ENCODE data around the gene PRRC2C.

GRCh38 chr1:171509191-171509590 lies 23.9 kb downstream of the PRRC2C start:
- TF ChIP-seq, protein P1, sequence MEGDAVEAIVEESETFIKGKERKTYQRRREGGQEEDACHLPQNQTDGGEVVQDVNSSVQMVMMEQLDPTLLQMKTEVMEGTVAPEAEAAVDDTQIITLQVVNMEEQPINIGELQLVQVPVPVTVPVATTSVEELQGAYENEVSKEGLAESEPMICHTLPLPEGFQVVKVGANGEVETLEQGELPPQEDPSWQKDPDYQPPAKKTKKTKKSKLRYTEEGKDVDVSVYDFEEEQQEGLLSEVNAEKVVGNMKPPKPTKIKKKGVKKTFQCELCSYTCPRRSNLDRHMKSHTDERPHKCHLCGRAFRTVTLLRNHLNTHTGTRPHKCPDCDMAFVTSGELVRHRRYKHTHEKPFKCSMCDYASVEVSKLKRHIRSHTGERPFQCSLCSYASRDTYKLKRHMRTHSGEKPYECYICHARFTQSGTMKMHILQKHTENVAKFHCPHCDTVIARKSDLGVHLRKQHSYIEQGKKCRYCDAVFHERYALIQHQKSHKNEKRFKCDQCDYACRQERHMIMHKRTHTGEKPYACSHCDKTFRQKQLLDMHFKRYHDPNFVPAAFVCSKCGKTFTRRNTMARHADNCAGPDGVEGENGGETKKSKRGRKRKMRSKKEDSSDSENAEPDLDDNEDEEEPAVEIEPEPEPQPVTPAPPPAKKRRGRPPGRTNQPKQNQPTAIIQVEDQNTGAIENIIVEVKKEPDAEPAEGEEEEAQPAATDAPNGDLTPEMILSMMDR (conservative IDR thresholded peaks at IDR 0.05): no peak
- no peak for TF ChIP-seq ZFX (IDR thresholded peaks at IDR 0.05)

All from C4-2B (cell line).